GM12878 (cell line): ENCODE results near the gene PPARA. TPM values are rescaled to one million over a fixed set of nuclear protein-coding genes. Genes with fewer than 3 reads are reported as not detected.
A peak's percentile ranks its signal among the peaks of the same experiment; 100 is the strongest.

Experiments used
- ATAC-seq: fragments of 200-7000 bp; cut with Tn5 transposase; 3 replicates; pipeline ENCODE4 v1.9.1; 2020; ENCODE audit warnings: mild to moderate bottlenecking, moderate library complexity
- BruUV-seq: library from RNA; stranded (reverse); fragments of 400-500 nt; replicated peaks from 2 replicates; lab custom pipeline; 2021; lab: Mats Ljungman, UMichigan
- CTCF ChIA-PET: fragments of 300-600 bp; sonication (Branson Sonifier 250); formaldehyde crosslinking; extraction: SDS; loops from one replicate; lab custom pipeline; 2021; ENCODE audit warnings: inconsistent platforms; lab: Yijun Ruan, JAX
- POLR2A ChIA-PET: fragments of 350-600 bp; formaldehyde crosslinking; extraction: SDS; loops from one replicate; lab custom pipeline; 2021; ENCODE audit warnings: inconsistent platforms; lab: Charles Lee
- RAD21 ChIA-PET: fragments of 300-600 bp; sonication (Branson Sonifier 250); formaldehyde crosslinking; loops from one replicate; lab custom pipeline; 2023; ENCODE audit warnings: antibody characterized with exemption; ENCODE audit not compliant: unreplicated experiment; lab: Charles Lee
- SMC1A ChIA-PET: fragments of 300-600 bp; sonication (Branson Sonifier 250); formaldehyde crosslinking; loops from one replicate; lab custom pipeline; 2023; ENCODE audit not compliant: unreplicated experiment, uncharacterized antibody; lab: Charles Lee
- DNase-seq: peaks from one replicate; pipeline ENCODE4 v3.0.0-alpha.2; 2011; ENCODE audit warnings: low read depth, low spot score
- FAIRE-seq: peaks from 3 replicates; lab custom pipeline; 2011; peaks lifted over from hg19 to GRCh38; lab: Jason Lieb, UNC
- H2AFZ ChIP-seq: 2 replicates; pipeline ENCODE4 v1.6.0; 2011; ENCODE audit warnings: low read depth, low read length, control low read depth; ENCODE audit not compliant: control insufficient read depth
- H3K27ac ChIP-seq: 2 replicates; pipeline ENCODE4 v1.5.1; 2011; ENCODE audit warnings: control low read depth; ENCODE audit not compliant: control insufficient read depth, insufficient read depth
- H3K27me3 ChIP-seq, 2 experiments: replicated peaks in 1 of 2; 2 replicates each; pipeline versions ENCODE4 v1.6.0 to v1.6.1; 2011; ENCODE audit warnings: low read length in 1 of 2; ENCODE audit not compliant: control insufficient read depth in 2 of 2, insufficient read depth in 2 of 2
- H3K36me3 ChIP-seq, 2 experiments: 2 replicates each; pipeline ENCODE4 v1.5.1; 2011; ENCODE audit warnings: low read length in 1 of 2; ENCODE audit not compliant: control insufficient read depth in 2 of 2, insufficient read depth in 2 of 2
- H3K4me1 ChIP-seq: 2 replicates; pipeline ENCODE4 v1.6.1; 2011; ENCODE audit warnings: mild to moderate bottlenecking, low read length, moderate library complexity, mixed read lengths; ENCODE audit not compliant: control insufficient read depth, insufficient read depth
- H3K4me2 ChIP-seq: 2 replicates; pipeline ENCODE4 v1.6.0; 2011; ENCODE audit warnings: control low read depth; ENCODE audit not compliant: control insufficient read depth, insufficient read depth
- H3K4me3 ChIP-seq: fragments of 200-600 bp; sonication (generic); 2 replicates; pipeline ENCODE4 v1.5.1; 2016
- H3K79me2 ChIP-seq: 2 replicates; pipeline ENCODE4 v1.6.0; 2011; ENCODE audit warnings: low read length; ENCODE audit not compliant: control insufficient read depth, insufficient read depth
- H3K9ac ChIP-seq: 2 replicates; pipeline ENCODE4 v1.8.0; 2011; ENCODE audit warnings: low read length, control low read depth, mixed read lengths; ENCODE audit not compliant: control insufficient read depth, insufficient read depth
- H3K9me3 ChIP-seq: replicated peaks from 3 replicates; pipeline ENCODE4 v1.5.1; 2011; ENCODE audit warnings: mild to moderate bottlenecking, low read length; ENCODE audit not compliant: control insufficient read depth, insufficient read depth
- H4K20me1 ChIP-seq: 2 replicates; pipeline ENCODE4 v1.6.0; 2011; ENCODE audit not compliant: control insufficient read depth, insufficient read depth
- BHLHE40 ChIP-seq, 2 experiments: fragments of 450-650 bp in 1 of 2; IDR thresholded peaks; 2 replicates each; pipeline ENCODE4 v1.6.1; 2011 to 2017; ENCODE audit warnings: low read depth in 2 of 2, borderline replicate concordance in 1 of 2, improper control_type of control experiment in 1 of 2, low read length in 1 of 2, mild to moderate bottlenecking in 1 of 2
- EZH2 ChIP-seq: IDR thresholded peaks from 2 replicates; pipeline ENCODE4 v1.6.1; 2012; ENCODE audit warnings: low read depth, mild to moderate bottlenecking, control low read depth, inconsistent platforms, low read length, borderline replicate concordance; ENCODE audit not compliant: control insufficient read depth
- FOXM1 ChIP-seq: IDR thresholded peaks from 2 replicates; pipeline ENCODE4 v1.6.1; 2012; ENCODE audit warnings: low read depth, mild to moderate bottlenecking, inconsistent platforms, low read length, moderate library complexity
- MEF2B ChIP-seq: fragments of 450-650 bp; IDR thresholded peaks from 2 replicates; pipeline ENCODE4 v1.6.1; 2018; ENCODE audit warnings: mild to moderate bottlenecking, moderate library complexity; ENCODE audit not compliant: partially characterized antibody, poor library complexity, severe bottlenecking
- MYB ChIP-seq: fragments of 150-350 bp; IDR thresholded peaks from 2 replicates; pipeline ENCODE4 v1.6.1; 2014; ENCODE audit warnings: mild to moderate bottlenecking, low read depth, low read length, borderline replicate concordance
- NR2C2 ChIP-seq: IDR thresholded peaks from 2 replicates; pipeline ENCODE4 v1.6.1; 2011; ENCODE audit warnings: borderline replicate concordance, low read depth; ENCODE audit not compliant: control insufficient read depth, insufficient read length
- POU2F2 ChIP-seq: IDR thresholded peaks from 3 replicates; pipeline ENCODE4 v1.6.1; 2011; ENCODE audit warnings: low read depth, mild to moderate bottlenecking, low read length, borderline replicate concordance
- RELA ChIP-seq: fragments of 450-650 bp; IDR thresholded peaks from 2 replicates; pipeline ENCODE4 v1.8.0; 2014; ENCODE audit warnings: borderline replicate concordance; ENCODE audit not compliant: partially characterized antibody
- SP1 ChIP-seq: IDR thresholded peaks from one replicate; pipeline ENCODE4 v1.6.1; 2011; ENCODE audit warnings: low read depth, low read length
- TAF1 ChIP-seq: IDR thresholded peaks from 2 replicates; pipeline ENCODE4 v1.6.1; 2011; ENCODE audit warnings: mild to moderate bottlenecking, low read depth, low read length, borderline replicate concordance
- TCF7 ChIP-seq: IDR thresholded peaks from 2 replicates; pipeline ENCODE4 v1.6.1; 2014; ENCODE audit warnings: antibody characterized with exemption, borderline replicate concordance
- YBX1 ChIP-seq: fragments of 450-650 bp; IDR thresholded peaks from 2 replicates; pipeline ENCODE4 v1.6.1; 2016; ENCODE audit warnings: antibody characterized with exemption
- ZBTB11 ChIP-seq: fragments of 450-650 bp; formaldehyde crosslinking; IDR thresholded peaks from 2 replicates; pipeline ENCODE4 v1.5.0; 2022; ENCODE audit warnings: mild to moderate bottlenecking, missing genetic modification characterization
- ZNF384 ChIP-seq: IDR thresholded peaks from 2 replicates; pipeline ENCODE4 v1.6.1; 2012; ENCODE audit warnings: low read depth, mild to moderate bottlenecking, low read length, improper control_type of control experiment, borderline replicate concordance
- ZNF687 ChIP-seq: fragments of 450-650 bp; IDR thresholded peaks from 2 replicates; pipeline ENCODE4 v1.6.1; 2017; ENCODE audit warnings: mild to moderate bottlenecking, moderate library complexity
- WGBS: methylation state at CpG from one replicate; pipeline ENCODE4 v1.1.6; 2016; ENCODE audit warnings: low lambda C conversion rate; ENCODE audit not compliant: insufficient replicate concordance, insufficient coverage; ENCODE audit errors: missing lambda C conversion rate; 5-methylcytosine and 5-hydroxymethylcytosine counted together
- in situ Hi-C: fragments of 300-500 bp; cut with MboI; formaldehyde crosslinking; loops from 9 replicates; pipeline ENCODE4 v1.14.3; 2018; ENCODE audit warnings: mixed read lengths
- intact Hi-C: fragments of 100-400 bp; cut with micrococcal nuclease; formaldehyde crosslinking; loops from one replicate; pipeline ENCODE4 v1.14.2; 2022; ENCODE audit not compliant: unreplicated experiment
- polyA plus RNA-seq, 11 experiments: library from polyadenylated mRNA; depleted of rRNA in 4 of 11; unstranded in 6 of 11; stranded (reverse) in 5 of 11; fragments of >200 nt; fragmentation: Nextera tagmentation in 4 of 11; fragmentation: Illumina TruSeq in 1 of 11; extraction: Ambion mirVana in 4 of 11; extraction: Trizol in 1 of 11; gene quantifications; 1 replicate in 1 of 11; 2 replicates in 10 of 11; pipeline versions ENCODE4 v1.2.1 to v1.2.3, GENCODE V29; 2011 to 2016; ENCODE audit warnings: inconsistent platforms in 2 of 11, missing spikeins in 2 of 11, low read depth in 1 of 11
- total RNA-seq, 4 experiments: library from RNA; depleted of rRNA in 3 of 4; stranded (reverse); fragments of >200 nt in 3 of 4; fragmentation: Illumina TruSeq in 1 of 4; extraction: Trizol in 1 of 4; gene quantifications; 2 replicates each; pipeline versions ENCODE4 v1.2.1 to v1.2.3, GENCODE V29; 2013 to 2021

The PPARA gene
- total and polyA plus RNA-seq, 10 of the 15 experiments (the other 5 are each of a cell fraction or from before 2014, with no cell fraction given) = 0.72 to 10.4 (median 4.6) TPM

- no peak overlapping the region for H3K9ac ChIP-seq
- H3K79me2 ChIP-seq = no peaks in the 10 kb centered on the region
- FAIRE-seq = peak; percentile 57
- no peak overlapping the region for H2AFZ ChIP-seq
- H3K9me3 ChIP-seq = no peaks in the 10 kb centered on the region
- ChIA-PET RAD21 (no interaction called here), SMC1A (no interaction called here), POLR2A (no interaction called here), CTCF (no interaction called here)
- in situ Hi-C loops = no loop called here
- no peak overlapping the region for H3K4me2 ChIP-seq
- no TSS peak for BruUV-seq
- intact Hi-C loops = no loop called here
- 56% methylated on average over 1 of the region's 1 CpG for WGBS
- no peak overlapping the region for H3K27ac ChIP-seq
- H3K27me3 ChIP-seq = no peaks in the 10 kb centered on the region
- TF ChIP-seq EZH2 (no peak), ZBTB11 (CRISPR knock-in tag) (no peak), NR2C2 (no peak), ZNF687 (no peak), TAF1 (no peak), MEF2B (no peak), FOXM1 (no peak), SP1 (no peak), TCF7 (no peak), BHLHE40 (IDR thresholded peaks at IDR 0.05; ENCODE audit: borderline replicate concordance in 1 of 2, low read depth in 2 of 2, low read length in 1 of 2) (no peak), POU2F2 (no peak), ZNF384 (no peak), RELA (no peak), YBX1 (no peak), MYB (no peak)
- no peaks in the 10 kb centered on the region for H4K20me1 ChIP-seq
- H3K4me1 ChIP-seq = no peaks in the 10 kb centered on the region; the same call in 1 of the 2 replicates
- no peak overlapping the region for H3K4me3 ChIP-seq
- ATAC-seq = no peak
- no peak for DNase-seq
- H3K36me3 ChIP-seq = no peaks in the 10 kb centered on the region; a peak in 1 of 4 replicates
Observed at GRCh38 chr22:46169628-46170027, 19.3 kb downstream of the PPARA start.
